ENCODE measurements around the gene EVI2A. TPM values are rescaled to one million over a fixed set of nuclear protein-coding genes. Genes with fewer than 3 reads are reported as not detected.

Gene EVI2A
- total and polyA plus RNA-seq, 9 of the 15 experiments (the other 6 are each of a cell fraction or from before 2014, with no cell fraction given), result 0.06 to 0.37 (median 0.15) TPM; not detected in 3

DNA sequence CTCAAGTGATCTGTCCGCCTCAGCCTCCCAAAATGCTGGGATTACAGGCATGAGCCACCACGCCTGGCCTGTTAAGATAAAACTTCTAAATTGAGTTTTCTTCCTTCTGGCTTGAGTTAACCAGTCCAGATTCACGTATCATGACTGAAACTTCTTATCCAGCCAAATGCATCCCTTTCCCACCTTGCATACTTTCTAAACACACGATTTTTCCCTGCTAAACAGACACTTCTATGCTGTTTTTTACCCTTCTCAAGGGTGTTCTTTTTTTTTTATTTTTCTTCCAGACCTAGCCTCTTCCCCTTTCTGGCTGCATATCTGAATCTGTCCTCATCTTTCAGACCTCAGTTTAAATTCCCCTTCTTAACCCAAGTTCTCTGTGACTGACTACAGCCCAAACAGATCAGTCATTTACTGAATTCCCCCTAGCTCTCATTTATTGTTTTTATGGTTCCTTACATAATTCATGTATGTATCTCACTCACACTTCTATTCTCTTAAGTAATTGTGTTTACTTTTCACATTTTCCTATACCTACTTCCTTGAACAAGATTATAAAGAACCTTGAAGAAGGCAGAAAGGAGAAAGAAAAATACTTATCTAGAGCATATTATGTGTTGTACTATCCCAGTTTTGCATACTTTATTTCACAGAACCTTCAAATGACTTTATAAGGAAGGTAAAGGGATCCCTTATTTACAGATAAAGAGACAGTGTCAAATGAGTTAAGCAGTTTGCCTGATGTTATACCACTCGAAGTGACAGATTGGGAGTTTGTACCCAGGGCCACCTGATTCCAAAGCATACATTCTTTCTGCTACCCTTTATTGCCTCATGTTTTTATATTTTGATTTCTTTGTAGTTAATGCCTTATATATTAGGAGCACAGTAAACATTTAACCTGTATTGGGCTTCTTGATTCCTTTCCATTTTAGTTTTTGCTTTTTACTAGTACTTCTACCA, 12.8 kb downstream of the EVI2A start (continued):
- TF ChIP-seq NFIC (IDR thresholded peaks at IDR 0.05), result peak; percentile 49
- peak; percentile 75 to 85; a peak in 3 of 4 replicates for TF ChIP-seq KDM1A (IDR thresholded peaks at IDR 0.05)
- TF ChIP-seq NKRF (IDR thresholded peaks at IDR 0.05; ENCODE audit: borderline replicate concordance), result no peak; the same call in 1 of the 2 replicates
- TF ChIP-seq EHMT2 (IDR thresholded peaks at IDR 0.05), result no peak
- TF ChIP-seq, protein P1, sequence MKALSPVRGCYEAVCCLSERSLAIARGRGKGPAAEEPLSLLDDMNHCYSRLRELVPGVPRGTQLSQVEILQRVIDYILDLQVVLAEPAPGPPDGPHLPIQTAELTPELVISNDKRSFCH (CRISPR knock-in tag; IDR thresholded peaks at IDR 0.05), result no peak
- TF ChIP-seq, protein P1 (tag; IDR thresholded peaks at IDR 0.05), result no peak
- TF ChIP-seq RBBP5 (IDR thresholded peaks at IDR 0.05; ENCODE audit: borderline replicate concordance, insufficient read depth, low read length, poor library complexity, severe bottlenecking), result no peak
- TF ChIP-seq ZBTB40 (IDR thresholded peaks at IDR 0.05), result no peak
- no peak for TF ChIP-seq ZBTB40 (CRISPR knock-in tag; IDR thresholded peaks at IDR 0.05)
- TF ChIP-seq TRIM24 (IDR thresholded peaks at IDR 0.05), result peak in 1 of 2 experiments; percentile 47; a peak in 1 of 4 replicates
- no peak for TF ChIP-seq ZNF347 (CRISPR knock-in tag; IDR thresholded peaks at IDR 0.05; ENCODE audit: low read depth)
- TF ChIP-seq PHB (CRISPR knock-in tag; IDR thresholded peaks at IDR 0.05), result no peak
- 0 out of 2 replicates have a peak, but pooled peaks have one; percentile 18 for TF ChIP-seq SUPT5H (IDR thresholded peaks at IDR 0.05)
- TF ChIP-seq JUN (IDR thresholded peaks at IDR 0.05; ENCODE audit: borderline replicate concordance, low read depth, low read length), result no peak
- no peak for TF ChIP-seq JUN (CRISPR knock-in tag; IDR thresholded peaks at IDR 0.05; ENCODE audit: borderline replicate concordance)
- peak; percentile 63 for TF ChIP-seq SMARCA4 (IDR thresholded peaks at IDR 0.05)
- TF ChIP-seq ARID2 (IDR thresholded peaks at IDR 0.05), result 0 out of 2 replicates have a peak, but pooled peaks have one; percentile 20
- peak; percentile 40; the same call in 1 of the 2 replicates for TF ChIP-seq MTA2 (IDR thresholded peaks at IDR 0.05; ENCODE audit: low read depth)
